ENCODE data around the gene OR2D2. TPM values are rescaled to one million over a fixed set of nuclear protein-coding genes. Genes with fewer than 3 reads are reported as not detected.

Gene OR2D2
- total RNA-seq, 1 donor from 2014 or later: not detected

- Histone ChIP-seq H3K9me3 (no peaks in the 10 kb centered on the region), H3K4me1 (peaks cover 11% of the 10 kb centered on the region), H3K27me3 (no peaks in the 10 kb centered on the region), H3K27ac (no peak overlapping the region), H3K36me3 (no peaks in the 10 kb centered on the region), H3K4me3 (no peak overlapping the region)
- no peak for DNase-seq (ENCODE audit: extremely low spot score in 2 of 2)
- intact Hi-C loops (cut with DNase I): no loop called here
- TF ChIP-seq CTCF (IDR thresholded peaks at IDR 0.05) (no peak), POLR2AphosphoS5 (IDR thresholded peaks at IDR 0.05; ENCODE audit: insufficient read depth in 1 of 2, low read depth in 1 of 2) (no peak), POLR2A (IDR thresholded peaks at IDR 0.05) (no peak)
Observed at GRCh38 chr11:6928916-6929315, 36.6 kb upstream of the OR2D2 start.

DNA sequence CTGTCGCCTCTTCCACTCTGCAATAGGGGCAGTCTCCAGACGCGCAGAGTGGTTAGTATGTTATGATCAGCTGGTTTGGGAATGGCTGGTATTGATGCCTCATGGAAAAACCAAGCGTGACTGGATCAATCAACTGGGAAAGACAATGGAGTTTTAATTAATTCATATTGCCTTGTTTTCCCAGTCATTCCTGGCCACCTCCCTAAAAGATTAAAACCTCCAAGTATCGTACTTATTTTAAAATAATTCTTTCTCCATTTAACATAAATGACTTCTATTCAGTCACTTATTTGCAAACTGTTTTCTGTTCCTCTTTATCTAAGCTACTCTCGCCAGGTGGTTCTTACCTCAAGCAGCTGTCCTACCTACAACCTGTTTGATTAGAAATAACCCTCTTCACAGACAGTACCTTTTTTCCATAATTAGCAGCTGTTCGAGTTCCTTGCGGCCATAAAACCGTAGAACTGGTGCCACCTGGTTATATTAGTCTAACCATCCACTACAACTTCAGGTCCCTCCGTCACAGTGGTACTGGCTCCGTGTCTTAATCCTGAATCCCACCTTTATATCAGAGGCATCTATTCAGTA is 34.8 kb upstream of the OR2D2 start:
- peaks cover 11% of the 10 kb centered on the region for H3K4me1 ChIP-seq
- peak overlapping the region; percentile 45 for H3K27ac ChIP-seq
- no peaks in the 10 kb centered on the region for H3K9me3 ChIP-seq
- intact Hi-C loops (cut with DNase I): no loop called here
- TF ChIP-seq POLR2AphosphoS5 (IDR thresholded peaks at IDR 0.05; ENCODE audit: insufficient read depth in 1 of 2, low read depth in 1 of 2) (no peak), POLR2A (IDR thresholded peaks at IDR 0.05) (no peak), CTCF (IDR thresholded peaks at IDR 0.05) (no peak)
- no peak for DNase-seq (ENCODE audit: extremely low spot score in 2 of 2)
- H3K4me3 ChIP-seq: peak overlapping the region; percentile 47 to 49
- H3K27me3 ChIP-seq: no peaks in the 10 kb centered on the region
- no peaks in the 10 kb centered on the region for H3K36me3 ChIP-seq

- peak within 1 kb of the TSS; percentile 45 for H3K27ac ChIP-seq
- intact Hi-C loops (cut with DNase I): no loop called here
Observed at GRCh38 chr11:6926208-6927029, 34.1 kb upstream of the OR2D2 start, which contains the start of gene ZNF215. TSS of gene ZNF215 (plus strand) at chr11:6926426. CDS start at chr11:6932273, 5,847 bp downstream.

GRCh38 chr11:6925636-6926207 is 33.4 kb upstream of the OR2D2 start:
- intact Hi-C loops (cut with DNase I): no loop called here
- TF ChIP-seq POLR2AphosphoS5 (IDR thresholded peaks at IDR 0.05; ENCODE audit: insufficient read depth in 1 of 2, low read depth in 1 of 2) (no peak), CTCF (IDR thresholded peaks at IDR 0.05) (no peak), POLR2A (IDR thresholded peaks at IDR 0.05) (no peak)
- Histone ChIP-seq H3K36me3 (no peaks in the 10 kb centered on the region), H3K27ac (peak overlapping the region; percentile 45), H3K9me3 (no peaks in the 10 kb centered on the region), H3K4me1 (peaks cover 11% of the 10 kb centered on the region), H3K27me3 (no peaks in the 10 kb centered on the region), H3K4me3 (peak overlapping the region; percentile 47 to 49)
- DNase-seq (ENCODE audit: extremely low spot score in 2 of 2): no peak

More at GRCh38 chr11:6926208-6927029, 34.1 kb upstream of the OR2D2 start, which contains the start of gene ZNF215:
- H3K4me1 ChIP-seq: peaks cover 11% of the 10 kb centered on the region
- H3K36me3 ChIP-seq: no peaks in the 10 kb centered on the region
- TF ChIP-seq POLR2AphosphoS5 (IDR thresholded peaks at IDR 0.05; ENCODE audit: insufficient read depth in 1 of 2, low read depth in 1 of 2): peak; percentile 16 to 20
- no peak for TF ChIP-seq CTCF (IDR thresholded peaks at IDR 0.05)
- TF ChIP-seq POLR2A (IDR thresholded peaks at IDR 0.05): no peak
- no peak for DNase-seq (ENCODE audit: extremely low spot score in 2 of 2)
- H3K9me3 ChIP-seq: no peaks in the 10 kb centered on the region
- H3K27me3 ChIP-seq: no peaks in the 10 kb centered on the region
- H3K4me3 ChIP-seq: peak within 1 kb of the TSS; percentile 47 to 49
